Osteoblast (primary cell): Measurements from ENCODE around the gene ZFHX3. TPM values are rescaled to one million over a fixed set of nuclear protein-coding genes. Genes with fewer than 3 reads are reported as not detected.
"Not testable (repeated sequence)": the region's sequence is repeated elsewhere in the genome, so short reads cannot be mapped to it uniquely, and the experiment has no call there.

Experiments used
- DNase-seq: peaks from one replicate; pipeline ENCODE4 v3.0.0; 2011; ENCODE audit warnings: low spot score, mixed read lengths; ENCODE audit not compliant: insufficient read length; ENCODE audit errors: missing footprints
- H2AFZ ChIP-seq: 2 replicates; pipeline ENCODE4 v1.6.0; 2011; ENCODE audit warnings: mild to moderate bottlenecking, low read length
- H3K27ac ChIP-seq: 2 replicates; pipeline ENCODE4 v1.5.1; 2011; ENCODE audit warnings: mild to moderate bottlenecking, low read depth, low read length, moderate library complexity
- H3K27me3 ChIP-seq: 2 replicates; pipeline ENCODE4 v1.6.0; 2012; ENCODE audit warnings: mild to moderate bottlenecking, control low read depth, inconsistent platforms, low read length, moderate library complexity; ENCODE audit not compliant: insufficient read depth
- H3K36me3 ChIP-seq: 2 replicates; pipeline ENCODE4 v1.5.1; 2011; ENCODE audit warnings: mild to moderate bottlenecking, low read length, control low read depth, moderate library complexity; ENCODE audit not compliant: insufficient read depth
- H3K4me1 ChIP-seq: 2 replicates; pipeline ENCODE4 v1.5.1; 2011; ENCODE audit warnings: mild to moderate bottlenecking, low read length, control low read depth, moderate library complexity; ENCODE audit not compliant: insufficient read depth
- H3K4me2 ChIP-seq: 2 replicates; pipeline ENCODE4 v1.6.0; 2011; ENCODE audit warnings: mild to moderate bottlenecking, low read length; ENCODE audit not compliant: insufficient read depth
- H3K4me3 ChIP-seq: fragments of 200-600 bp; sonication (generic); 3 replicates; pipeline ENCODE4 v1.5.1; 2012; ENCODE audit warnings: mild to moderate bottlenecking, low read length, inconsistent platforms; ENCODE audit not compliant: insufficient read depth
- H3K79me2 ChIP-seq: 2 replicates; pipeline ENCODE4 v1.6.0; 2012; ENCODE audit warnings: mild to moderate bottlenecking, low read length, control low read depth, inconsistent platforms; ENCODE audit not compliant: insufficient read depth
- H3K9me3 ChIP-seq: 2 replicates; pipeline ENCODE4 v1.5.1; 2011; ENCODE audit warnings: low read depth, low read length, control low read depth
- H4K20me1 ChIP-seq: 2 replicates; pipeline ENCODE4 v1.6.0; 2012; ENCODE audit warnings: mild to moderate bottlenecking, low read length, control low read depth; ENCODE audit not compliant: insufficient read depth
- total RNA-seq: library from RNA; depleted of rRNA; stranded (reverse); fragments of >200 nt; gene quantifications from 2 replicates; pipeline ENCODE4 v1.2.3, GENCODE V29; 2012
- TF ChIP-seq, protein P1 (sequence below): IDR thresholded peaks from 2 replicates; pipeline ENCODE4 v1.5.1; 2011; ENCODE audit warnings: mild to moderate bottlenecking, low read depth, low read length, moderate library complexity; ENCODE audit errors: extremely low read depth

ZFHX3 gene
- total RNA-seq, 1 donor, result 14.5 TPM

DNA sequence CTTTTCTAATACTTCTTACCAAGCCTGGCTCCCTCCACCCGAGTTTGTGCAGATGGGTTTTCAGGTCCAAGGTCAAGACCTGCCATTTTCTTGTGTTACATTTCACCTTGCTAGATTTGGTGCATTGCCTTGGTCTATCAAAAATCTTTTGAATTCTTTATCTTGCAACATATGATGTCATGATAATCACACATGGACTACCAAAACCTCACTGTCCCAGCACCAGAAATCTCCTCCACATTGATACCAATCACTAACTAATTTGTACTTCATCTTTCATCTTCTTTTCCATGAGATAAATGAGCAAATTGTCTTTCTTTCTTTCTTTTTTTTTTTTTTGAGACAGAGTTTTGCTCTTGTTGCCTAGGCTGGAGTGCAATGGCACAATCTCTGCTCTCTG is 33.0 kb upstream of the ZFHX3 start:
- Histone ChIP-seq H2AFZ (no peak overlapping the region), H3K27ac (no peak overlapping the region), H3K79me2 (no peaks in the 10 kb centered on the region), H3K4me3 (no peak overlapping the region), H3K4me2 (no peak overlapping the region), H3K4me1 (peaks cover 5% of the 10 kb centered on the region), H4K20me1 (no peaks in the 10 kb centered on the region), H3K9me3 (no peaks in the 10 kb centered on the region), H3K36me3 (no peaks in the 10 kb centered on the region), H3K27me3 (no peaks in the 10 kb centered on the region)
- DNase-seq, result no peak
- TF ChIP-seq, protein P1, sequence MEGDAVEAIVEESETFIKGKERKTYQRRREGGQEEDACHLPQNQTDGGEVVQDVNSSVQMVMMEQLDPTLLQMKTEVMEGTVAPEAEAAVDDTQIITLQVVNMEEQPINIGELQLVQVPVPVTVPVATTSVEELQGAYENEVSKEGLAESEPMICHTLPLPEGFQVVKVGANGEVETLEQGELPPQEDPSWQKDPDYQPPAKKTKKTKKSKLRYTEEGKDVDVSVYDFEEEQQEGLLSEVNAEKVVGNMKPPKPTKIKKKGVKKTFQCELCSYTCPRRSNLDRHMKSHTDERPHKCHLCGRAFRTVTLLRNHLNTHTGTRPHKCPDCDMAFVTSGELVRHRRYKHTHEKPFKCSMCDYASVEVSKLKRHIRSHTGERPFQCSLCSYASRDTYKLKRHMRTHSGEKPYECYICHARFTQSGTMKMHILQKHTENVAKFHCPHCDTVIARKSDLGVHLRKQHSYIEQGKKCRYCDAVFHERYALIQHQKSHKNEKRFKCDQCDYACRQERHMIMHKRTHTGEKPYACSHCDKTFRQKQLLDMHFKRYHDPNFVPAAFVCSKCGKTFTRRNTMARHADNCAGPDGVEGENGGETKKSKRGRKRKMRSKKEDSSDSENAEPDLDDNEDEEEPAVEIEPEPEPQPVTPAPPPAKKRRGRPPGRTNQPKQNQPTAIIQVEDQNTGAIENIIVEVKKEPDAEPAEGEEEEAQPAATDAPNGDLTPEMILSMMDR, result no peak

- TF ChIP-seq, protein P1, result no peak
These were observed 28.4 kb upstream of the ZFHX3 start for GRCh38 chr16:73076324-73076810.

GRCh38 chr16:73074382-73074781 is 26.5 kb upstream of the ZFHX3 start:
- Histone ChIP-seq H2AFZ (no peak overlapping the region), H4K20me1 (no peaks in the 10 kb centered on the region), H3K79me2 (no peaks in the 10 kb centered on the region), H3K4me2 (no peak overlapping the region), H3K4me3 (no peak overlapping the region), H3K9me3 (no peaks in the 10 kb centered on the region), H3K27ac (no peak overlapping the region), H3K4me1 (peaks cover 18% of the 10 kb centered on the region), H3K27me3 (no peaks in the 10 kb centered on the region), H3K36me3 (no peaks in the 10 kb centered on the region)
- no peak for DNase-seq
- TF ChIP-seq, protein P1, result no peak

More at GRCh38 chr16:73076324-73076810, 28.4 kb upstream of the ZFHX3 start:
- Histone ChIP-seq H3K4me2 (no peak overlapping the region), H3K27me3 (no peaks in the 10 kb centered on the region), H3K27ac (no peak overlapping the region), H3K9me3 (no peaks in the 10 kb centered on the region), H3K79me2 (no peaks in the 10 kb centered on the region), H3K4me1 (peaks cover 3% of the 10 kb centered on the region), H4K20me1 (no peaks in the 10 kb centered on the region), H3K4me3 (no peak overlapping the region), H3K36me3 (no peaks in the 10 kb centered on the region), H2AFZ (no peak overlapping the region)
- DNase-seq, result peak; percentile 8

DNA sequence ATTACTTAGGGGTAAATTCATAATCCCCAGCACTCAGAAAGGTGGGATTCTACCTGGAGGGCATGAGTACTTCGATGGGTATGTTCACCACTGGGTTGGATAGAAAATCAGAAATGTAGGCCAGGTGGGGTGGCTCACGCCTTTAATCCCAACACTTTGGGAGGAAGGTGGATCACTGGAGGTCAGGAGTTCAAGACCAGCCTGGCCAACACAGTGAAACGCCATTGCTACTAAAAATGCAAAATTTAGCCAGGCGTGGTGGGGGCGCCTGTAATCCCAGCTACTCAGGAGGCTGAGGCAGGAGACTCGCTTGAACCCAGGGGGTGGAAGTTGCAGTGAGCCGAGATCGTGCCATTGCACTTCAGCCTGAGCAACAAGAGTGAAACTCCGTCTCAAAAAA is 24.1 kb upstream of the ZFHX3 start:
- not testable (repeated sequence) for H3K36me3 ChIP-seq, H3K79me2 ChIP-seq, H3K4me3 ChIP-seq, H3K27ac ChIP-seq, H3K27me3 ChIP-seq, H4K20me1 ChIP-seq, H2AFZ ChIP-seq, H3K4me2 ChIP-seq, H3K9me3 ChIP-seq
- peaks cover 39% of the 10 kb centered on the region for H3K4me1 ChIP-seq
- peak; percentile 36 for DNase-seq
